ENCODE measurements around the gene HDLBP.
A peak's percentile ranks its signal among the peaks of the same experiment; 100 is the strongest.

Gene HDLBP

DNA sequence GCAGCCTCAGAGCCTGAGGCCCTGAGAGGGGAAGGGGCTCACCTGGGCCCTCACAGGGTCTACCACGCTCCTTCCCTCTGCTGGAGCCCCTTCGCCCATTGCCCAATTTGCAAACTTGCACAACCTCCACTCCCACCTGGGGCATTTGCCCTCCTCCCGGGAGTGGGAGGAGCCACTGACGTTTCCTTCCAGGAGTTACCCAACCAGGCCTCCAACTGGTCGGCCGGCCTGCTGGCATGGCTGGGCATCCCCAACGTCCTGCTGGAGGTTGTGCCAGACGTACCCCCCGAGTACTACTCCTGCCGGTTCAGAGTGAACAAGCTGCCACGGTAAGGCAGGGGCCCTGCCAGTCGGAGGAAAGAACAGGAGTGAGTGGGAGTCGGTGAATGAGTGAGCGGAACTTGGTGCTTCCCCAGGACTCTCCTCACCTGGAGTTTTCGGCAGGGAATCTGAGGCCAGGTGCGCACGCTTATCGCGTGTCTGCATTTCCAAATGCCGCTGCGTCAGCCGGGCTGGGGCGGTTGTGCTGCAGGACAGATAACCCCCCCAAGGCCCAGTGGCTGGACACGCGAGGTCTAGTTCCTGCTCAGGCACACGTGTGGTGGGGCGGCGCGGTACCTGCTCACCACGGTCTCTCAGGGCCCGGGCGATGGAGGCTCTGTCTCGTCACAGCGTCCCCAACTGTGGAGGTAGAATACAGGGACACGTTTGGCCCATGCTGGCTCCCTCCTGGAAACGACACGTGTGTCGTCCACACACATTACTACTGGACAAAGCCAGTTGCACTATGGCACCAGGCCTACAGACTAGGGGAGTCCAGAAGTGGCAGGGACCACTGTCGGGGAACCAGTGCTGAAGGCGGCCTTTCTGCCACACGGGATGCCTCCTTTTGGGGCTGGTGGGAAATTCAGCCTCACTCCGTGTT, 115.3 kb downstream of the HDLBP start:
- no CpG with 5 or more reads among the region's 42 CpGs for WGBS (ENCODE audit: extremely low coverage, insufficient coverage, insufficient read length)

DNA sequence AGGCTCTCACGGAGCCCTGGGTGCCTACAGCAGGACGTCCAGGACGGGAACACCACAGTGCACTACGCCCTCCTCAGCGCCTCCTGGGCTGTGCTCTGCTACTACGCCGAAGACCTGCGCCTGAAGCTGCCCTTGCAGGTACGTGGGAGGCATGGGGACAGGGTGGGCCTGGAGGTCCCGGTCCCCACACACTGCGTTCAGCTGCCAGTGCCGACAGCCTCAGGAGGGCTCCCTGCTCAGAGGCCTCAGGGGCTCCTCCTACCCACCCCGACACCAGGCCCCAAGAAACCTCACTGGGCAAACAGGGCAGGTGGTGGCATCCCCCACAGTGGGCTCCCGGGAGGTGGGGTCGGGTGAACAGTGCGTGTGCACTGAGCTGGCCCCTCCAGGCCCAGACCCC, 116.2 kb downstream of the HDLBP start:
- Histone ChIP-seq H3K79me2 (ENCODE audit: control insufficient read depth, insufficient read depth, low read length, poor library complexity) (no peaks in the 10 kb centered on the region), H3K14ac (ENCODE audit: low read length) (no peak overlapping the region), H4K8ac (ENCODE audit: low read depth, low read length) (no peak overlapping the region), H3K27me3 (ENCODE audit: insufficient read depth, low read length) (no peaks in the 10 kb centered on the region), H3K4ac (ENCODE audit: low read depth, low read length) (no peak overlapping the region), H3K36me3 (ENCODE audit: control insufficient read depth in 1 of 2, insufficient read depth in 2 of 2, low read length in 2 of 2) (no peaks in the 10 kb centered on the region), H2AFZ (ENCODE audit: insufficient read depth, low read length, poor library complexity) (no peak overlapping the region), H3K23ac (ENCODE audit: low read length) (no peak overlapping the region), H2BK5ac (ENCODE audit: low read depth, low read length, poor library complexity) (no peak overlapping the region), H2BK120ac (ENCODE audit: insufficient read depth, low read length, poor library complexity) (no peak overlapping the region), H3K27ac (ENCODE audit: low read depth, low read length) (no peak overlapping the region), H2BK12ac (ENCODE audit: low read length) (no peak overlapping the region), H4K12ac (ENCODE audit: low read depth, low read length) (no peak overlapping the region), H3K9ac (ENCODE audit: low read length) (no peak overlapping the region), H3K4me3 (ENCODE audit: low read depth, low read length) (no peak overlapping the region), H2AK5ac (ENCODE audit: low read length) (no peak overlapping the region), H3K79me1 (ENCODE audit: low read length) (peaks cover 2% of the 10 kb centered on the region), H3K18ac (ENCODE audit: low read length) (no peak overlapping the region), H3K4me1 (ENCODE audit: control insufficient read depth in 1 of 2, insufficient read depth in 2 of 2, low read length in 2 of 2) (peaks cover 0 to 8% of the 10 kb centered on the region in 2 experiments), H4K91ac (ENCODE audit: low read depth, low read length) (no peak overlapping the region), H3K4me2 (ENCODE audit: low read length) (no peak overlapping the region), H3K9me3 (ENCODE audit: insufficient read depth, low read depth, low read length) (peaks cover 2% of the 10 kb centered on the region)
- DNase-seq: no peak
- no CpG with 5 or more reads among the region's 16 CpGs for WGBS (ENCODE audit: extremely low coverage, insufficient coverage, insufficient read length)

More for the DNA sequence above, 115.3 kb downstream of the HDLBP start:
- H3K18ac ChIP-seq (ENCODE audit: low read length): no peak overlapping the region
- no peak overlapping the region for H3K4me2 ChIP-seq (ENCODE audit: low read length)
- H3K4me3 ChIP-seq (ENCODE audit: low read depth, low read length): no peak overlapping the region
- H2AK5ac ChIP-seq (ENCODE audit: low read length): no peak overlapping the region
- no peak overlapping the region for H3K27ac ChIP-seq (ENCODE audit: low read depth, low read length)
- H4K12ac ChIP-seq (ENCODE audit: low read depth, low read length): no peak overlapping the region
- H3K9me3 ChIP-seq (ENCODE audit: insufficient read depth, low read depth, low read length): peaks cover 2% of the 10 kb centered on the region
- DNase-seq: peak; percentile 61 to 93
- no peak overlapping the region for H3K4ac ChIP-seq (ENCODE audit: low read depth, low read length)
- H2BK5ac ChIP-seq (ENCODE audit: low read depth, low read length, poor library complexity): no peak overlapping the region
- no peaks in the 10 kb centered on the region for H3K79me2 ChIP-seq (ENCODE audit: control insufficient read depth, insufficient read depth, low read length, poor library complexity)
- H4K8ac ChIP-seq (ENCODE audit: low read depth, low read length): no peak overlapping the region
- H3K79me1 ChIP-seq (ENCODE audit: low read length): peaks cover 2% of the 10 kb centered on the region
- H3K36me3 ChIP-seq (ENCODE audit: control insufficient read depth in 1 of 2, insufficient read depth in 2 of 2, low read length in 2 of 2): no peaks in the 10 kb centered on the region
- no peak overlapping the region for H3K9ac ChIP-seq (ENCODE audit: low read length)
- peak overlapping the region; percentile 31 for H4K91ac ChIP-seq (ENCODE audit: low read depth, low read length)
- no peak overlapping the region for H2BK120ac ChIP-seq (ENCODE audit: insufficient read depth, low read length, poor library complexity)
- no peak overlapping the region for H3K23ac ChIP-seq (ENCODE audit: low read length)
- no peak overlapping the region for H2AFZ ChIP-seq (ENCODE audit: insufficient read depth, low read length, poor library complexity)
- no peak overlapping the region for H2BK12ac ChIP-seq (ENCODE audit: low read length)
- peaks cover 0 to 8% of the 10 kb centered on the region in 2 experiments for H3K4me1 ChIP-seq (ENCODE audit: control insufficient read depth in 1 of 2, insufficient read depth in 2 of 2, low read length in 2 of 2)
- no peak overlapping the region for H3K14ac ChIP-seq (ENCODE audit: low read length)
- H3K27me3 ChIP-seq (ENCODE audit: insufficient read depth, low read length): no peaks in the 10 kb centered on the region

DNA sequence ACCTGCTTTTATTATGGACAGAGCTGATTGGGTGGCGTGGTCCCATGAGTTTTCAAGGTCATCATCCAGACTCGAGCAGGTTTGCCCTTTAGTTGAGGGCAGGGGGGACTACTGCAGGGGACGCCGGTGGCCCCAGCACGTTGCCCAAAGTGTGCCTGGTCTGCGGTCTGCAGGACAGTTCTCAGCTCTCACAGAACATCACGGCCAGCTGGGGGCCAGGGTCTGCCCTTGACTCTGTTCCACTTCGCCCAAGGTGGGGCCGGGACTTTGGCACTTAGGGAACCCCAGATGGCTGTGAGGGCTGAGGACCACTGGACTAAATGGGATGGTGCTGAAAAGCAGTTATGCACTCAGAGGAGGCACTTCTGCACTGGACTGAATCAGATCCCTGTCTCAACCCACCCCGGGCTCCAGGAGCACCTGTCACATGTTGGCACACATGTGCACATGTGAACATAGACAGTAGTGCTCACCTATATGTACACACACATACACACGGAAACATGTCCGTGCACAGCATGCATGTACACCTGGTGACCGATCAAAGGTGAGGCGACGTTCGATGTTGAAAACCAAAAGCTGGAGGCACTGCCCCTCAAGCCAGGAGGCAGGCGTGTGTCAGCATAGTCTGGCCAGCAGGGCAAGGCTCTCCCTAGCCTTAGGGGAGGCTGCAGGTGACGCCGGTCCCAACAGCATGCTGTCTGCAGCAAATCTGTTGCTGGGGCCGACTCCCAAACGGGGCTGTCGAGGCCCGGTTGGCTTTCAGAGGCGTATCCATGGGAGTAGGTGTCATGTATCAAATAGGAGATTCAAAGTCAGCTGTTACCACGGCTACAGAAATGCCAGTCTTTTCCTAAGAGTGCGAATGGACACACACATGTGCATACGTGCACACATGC, 116.8 kb downstream of the HDLBP start:
- no peak overlapping the region for H4K91ac ChIP-seq (ENCODE audit: low read depth, low read length)
- no peak overlapping the region for H4K8ac ChIP-seq (ENCODE audit: low read depth, low read length)
- peaks cover 2% of the 10 kb centered on the region for H3K79me1 ChIP-seq (ENCODE audit: low read length)
- H3K4me2 ChIP-seq (ENCODE audit: low read length): no peak overlapping the region
- H3K23ac ChIP-seq (ENCODE audit: low read length): no peak overlapping the region
- no peaks in the 10 kb centered on the region for H3K79me2 ChIP-seq (ENCODE audit: control insufficient read depth, insufficient read depth, low read length, poor library complexity)
- H3K14ac ChIP-seq (ENCODE audit: low read length): no peak overlapping the region
- H2BK120ac ChIP-seq (ENCODE audit: insufficient read depth, low read length, poor library complexity): no peak overlapping the region
- H3K27me3 ChIP-seq (ENCODE audit: insufficient read depth, low read length): no peaks in the 10 kb centered on the region
- H3K36me3 ChIP-seq (ENCODE audit: control insufficient read depth in 1 of 2, insufficient read depth in 2 of 2, low read length in 2 of 2): no peaks in the 10 kb centered on the region
- no peak overlapping the region for H2BK5ac ChIP-seq (ENCODE audit: low read depth, low read length, poor library complexity)
- H3K4me3 ChIP-seq (ENCODE audit: low read depth, low read length): no peak overlapping the region
- H3K18ac ChIP-seq (ENCODE audit: low read length): no peak overlapping the region
- H3K27ac ChIP-seq (ENCODE audit: low read depth, low read length): no peak overlapping the region
- H3K4ac ChIP-seq (ENCODE audit: low read depth, low read length): no peak overlapping the region
- H2AFZ ChIP-seq (ENCODE audit: insufficient read depth, low read length, poor library complexity): no peak overlapping the region
- H3K9me3 ChIP-seq (ENCODE audit: insufficient read depth, low read depth, low read length): peaks cover 2% of the 10 kb centered on the region
- WGBS (ENCODE audit: extremely low coverage, insufficient coverage, insufficient read length): no CpG with 5 or more reads among the region's 27 CpGs
- no peak overlapping the region for H2BK12ac ChIP-seq (ENCODE audit: low read length)
- H2AK5ac ChIP-seq (ENCODE audit: low read length): no peak overlapping the region
- H3K4me1 ChIP-seq (ENCODE audit: control insufficient read depth in 1 of 2, insufficient read depth in 2 of 2, low read length in 2 of 2): peaks cover 0 to 8% of the 10 kb centered on the region in 2 experiments
- no peak overlapping the region for H3K9ac ChIP-seq (ENCODE audit: low read length)
- no peak overlapping the region for H4K12ac ChIP-seq (ENCODE audit: low read depth, low read length)
- DNase-seq: peak; percentile 61 to 83

DNA sequence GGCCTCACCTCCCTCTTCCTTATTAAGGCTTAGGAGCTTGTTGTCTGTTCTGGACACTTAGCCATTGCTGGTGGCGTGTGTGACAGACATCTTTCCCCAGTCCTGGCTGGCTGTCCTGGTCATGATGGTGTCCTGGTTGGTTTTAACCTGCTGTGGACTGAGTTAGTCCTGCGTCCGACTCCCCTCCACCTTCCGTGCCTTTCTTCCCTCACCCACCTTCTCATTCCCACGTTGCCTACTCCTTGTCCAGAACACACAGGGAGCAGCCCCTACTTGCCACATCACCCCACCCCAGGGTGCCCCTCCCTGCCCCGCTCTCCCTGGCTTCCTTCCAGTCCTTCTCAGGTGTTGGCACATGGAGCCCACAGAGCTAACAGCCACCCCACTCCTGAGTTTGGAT, 117.5 kb downstream of the HDLBP start:
- H3K18ac ChIP-seq (ENCODE audit: low read length): no peak overlapping the region
- no CpG with 5 or more reads among the region's 6 CpGs for WGBS (ENCODE audit: extremely low coverage, insufficient coverage, insufficient read length)
- H2BK120ac ChIP-seq (ENCODE audit: insufficient read depth, low read length, poor library complexity): no peak overlapping the region
- H4K12ac ChIP-seq (ENCODE audit: low read depth, low read length): no peak overlapping the region
- no peak overlapping the region for H2AFZ ChIP-seq (ENCODE audit: insufficient read depth, low read length, poor library complexity)
- no peak overlapping the region for H4K8ac ChIP-seq (ENCODE audit: low read depth, low read length)
- H3K9ac ChIP-seq (ENCODE audit: low read length): no peak overlapping the region
- H4K91ac ChIP-seq (ENCODE audit: low read depth, low read length): no peak overlapping the region
- peaks cover 0 to 8% of the 10 kb centered on the region in 2 experiments for H3K4me1 ChIP-seq (ENCODE audit: control insufficient read depth in 1 of 2, insufficient read depth in 2 of 2, low read length in 2 of 2)
- H3K79me1 ChIP-seq (ENCODE audit: low read length): peaks cover 2% of the 10 kb centered on the region
- H3K79me2 ChIP-seq (ENCODE audit: control insufficient read depth, insufficient read depth, low read length, poor library complexity): no peaks in the 10 kb centered on the region
- no peak overlapping the region for H2BK12ac ChIP-seq (ENCODE audit: low read length)
- H3K4me3 ChIP-seq (ENCODE audit: low read depth, low read length): no peak overlapping the region
- H3K36me3 ChIP-seq (ENCODE audit: control insufficient read depth in 1 of 2, insufficient read depth in 2 of 2, low read length in 2 of 2): no peaks in the 10 kb centered on the region
- H3K4me2 ChIP-seq (ENCODE audit: low read length): no peak overlapping the region
- no peak overlapping the region for H3K27ac ChIP-seq (ENCODE audit: low read depth, low read length)
- H3K27me3 ChIP-seq (ENCODE audit: insufficient read depth, low read length): no peaks in the 10 kb centered on the region
- no peak overlapping the region for H3K23ac ChIP-seq (ENCODE audit: low read length)
- H3K4ac ChIP-seq (ENCODE audit: low read depth, low read length): no peak overlapping the region
- H2BK5ac ChIP-seq (ENCODE audit: low read depth, low read length, poor library complexity): no peak overlapping the region
- no peak overlapping the region for H3K14ac ChIP-seq (ENCODE audit: low read length)
- no peak for DNase-seq
- no peak overlapping the region for H2AK5ac ChIP-seq (ENCODE audit: low read length)
- H3K9me3 ChIP-seq (ENCODE audit: insufficient read depth, low read depth, low read length): peaks cover 2% of the 10 kb centered on the region
